BLaER1 treated with 17β-estradiol and CSF1 and Interleukin-3, amounts not matched to agents 10 nM and 100 nM (cell line): ENCODE results near the gene AGBL5.

Experiments
- H3K27ac ChIP-seq, 11 experiments: shearing (Covaris generic); formaldehyde crosslinking; 2 replicates each; pipeline ENCODE4 v1.8.1; 2022
- H3K27me3 ChIP-seq, 11 experiments: shearing (Covaris generic); formaldehyde crosslinking; 2 replicates each; pipeline ENCODE4 v1.8.1; 2022
- H3K36me3 ChIP-seq, 11 experiments: shearing (Covaris generic); formaldehyde crosslinking; 2 replicates each; pipeline ENCODE4 v1.8.1; 2022
- H3K4me1 ChIP-seq, 10 experiments: shearing (Covaris generic); formaldehyde crosslinking; 2 replicates each; pipeline ENCODE4 v1.8.1; 2022
- H3K4me2 ChIP-seq, 11 experiments: shearing (Covaris generic); formaldehyde crosslinking; 2 replicates each; pipeline ENCODE4 v1.8.1; 2022
- H3K4me3 ChIP-seq, 10 experiments: shearing (Covaris generic); formaldehyde crosslinking; 2 replicates each; pipeline ENCODE4 v1.8.1; 2022
- H3K9ac ChIP-seq, 11 experiments: shearing (Covaris generic); formaldehyde crosslinking; 2 replicates each; pipeline ENCODE4 v1.8.1; 2022
- H3K9me3 ChIP-seq, 11 experiments: shearing (Covaris generic); formaldehyde crosslinking; replicated peaks in 1 of 11; 2 replicates each; pipeline ENCODE4 v1.8.1; 2022
- H4K20me1 ChIP-seq, 11 experiments: shearing (Covaris generic); formaldehyde crosslinking; 2 replicates each; pipeline ENCODE4 v1.8.1; 2022
- Cebpa-rat ChIP-seq, 11 experiments: shearing (Covaris generic); IDR thresholded peaks; 2 replicates each; pipeline ENCODE4 v1.8.1; 2022

Gene AGBL5

DNA sequence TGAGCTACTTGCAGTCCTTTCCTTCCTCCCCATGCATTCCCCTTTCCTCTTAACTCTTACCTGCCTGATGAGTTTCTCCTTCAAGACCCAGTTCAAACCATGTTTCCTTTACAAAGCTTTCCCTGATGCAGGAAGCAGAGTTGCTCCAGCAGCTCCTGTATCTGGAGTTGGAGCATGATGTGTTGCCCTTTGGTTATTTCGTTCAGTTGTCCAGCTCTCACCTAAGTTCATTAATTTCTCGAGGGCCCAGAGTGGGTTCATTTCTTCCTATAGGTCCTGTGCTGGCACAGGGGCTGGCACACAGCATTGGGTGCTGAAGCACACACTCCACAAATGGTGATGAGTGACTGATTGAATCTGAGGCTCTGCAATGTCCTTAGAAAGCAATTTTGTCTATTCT is 41.8 kb upstream of the AGBL5 start:
- H4K20me1 ChIP-seq: no peaks in the 10 kb centered on the region; a peak in 2 of 22 replicates
- H3K9me3 ChIP-seq: 0 out of 22 replicates have a peak, but pooled peaks cover 0 to 4% (median 0%) of the 10 kb centered on the region in 11 experiments
- H3K27me3 ChIP-seq: no peaks in the 10 kb centered on the region
- H3K36me3 ChIP-seq: no peaks in the 10 kb centered on the region; a peak in 1 of 22 replicates
- no peak overlapping the region for H3K4me2 ChIP-seq
- H3K27ac ChIP-seq: no peak overlapping the region
- peaks cover 0 to 10% (median 0%) of the 10 kb centered on the region in 10 experiments; a peak in 8 of 20 replicates for H3K4me1 ChIP-seq
- no peak overlapping the region for H3K4me3 ChIP-seq
- H3K9ac ChIP-seq: no peak overlapping the region
- TF ChIP-seq Cebpa-rat (IDR thresholded peaks at IDR 0.05): no peak

- peaks cover 0 to 12% (median 0%) of the 10 kb centered on the region in 10 experiments; a peak in 8 of 20 replicates for H3K4me1 ChIP-seq
- no peak overlapping the region for H3K9ac ChIP-seq
- H3K4me3 ChIP-seq: no peak overlapping the region
- 0 out of 22 replicates have a peak, but pooled peaks cover 0 to 4% (median 0%) of the 10 kb centered on the region in 11 experiments for H3K9me3 ChIP-seq
- H4K20me1 ChIP-seq: no peaks in the 10 kb centered on the region; a peak in 2 of 22 replicates
- TF ChIP-seq Cebpa-rat (IDR thresholded peaks at IDR 0.05): no peak
- no peaks in the 10 kb centered on the region for H3K27me3 ChIP-seq
- no peak overlapping the region for H3K27ac ChIP-seq
- peak overlapping the region in 2 of 11 experiments; percentile 18 to 30; a peak in 3 of 22 replicates for H3K4me2 ChIP-seq
- H3K36me3 ChIP-seq: no peaks in the 10 kb centered on the region; a peak in 1 of 22 replicates
These were observed 41.3 kb upstream of the AGBL5 start for GRCh38 chr2:27010139-27010538.

DNA sequence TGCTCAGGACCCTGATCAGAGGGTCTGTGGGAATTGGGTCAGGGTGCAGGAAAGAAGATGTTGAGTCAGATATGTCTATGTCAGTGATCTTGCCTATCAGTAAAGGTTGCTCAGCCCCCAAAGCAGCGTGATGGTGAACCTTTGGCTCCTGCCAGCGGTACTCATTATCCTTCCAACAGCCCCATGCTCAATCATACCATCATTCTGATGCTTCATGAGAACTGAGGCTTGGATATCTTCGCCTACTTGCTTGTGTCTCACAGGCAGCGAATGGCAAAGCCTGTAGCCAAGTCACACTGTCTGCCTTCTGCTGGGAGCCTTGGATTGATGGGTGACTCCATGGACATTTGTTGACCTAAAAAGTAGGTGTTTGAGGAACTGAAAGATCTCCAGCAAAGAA is 37.7 kb upstream of the AGBL5 start:
- H4K20me1 ChIP-seq: peaks cover 0 to 19% (median 4%) of the 10 kb centered on the region in 11 experiments; a peak in 8 of 22 replicates
- no peaks in the 10 kb centered on the region; a peak in 1 of 22 replicates for H3K36me3 ChIP-seq
- H3K27ac ChIP-seq: no peak overlapping the region
- H3K27me3 ChIP-seq: no peaks in the 10 kb centered on the region
- no peaks in the 10 kb centered on the region for H3K9me3 ChIP-seq
- H3K4me3 ChIP-seq: no peak overlapping the region
- H3K9ac ChIP-seq: no peak overlapping the region
- H3K4me2 ChIP-seq: no peak overlapping the region
- no peak for TF ChIP-seq Cebpa-rat (IDR thresholded peaks at IDR 0.05)
- H3K4me1 ChIP-seq: peaks cover 0 to 28% (median 9%) of the 10 kb centered on the region in 10 experiments; a peak in 12 of 20 replicates

DNA sequence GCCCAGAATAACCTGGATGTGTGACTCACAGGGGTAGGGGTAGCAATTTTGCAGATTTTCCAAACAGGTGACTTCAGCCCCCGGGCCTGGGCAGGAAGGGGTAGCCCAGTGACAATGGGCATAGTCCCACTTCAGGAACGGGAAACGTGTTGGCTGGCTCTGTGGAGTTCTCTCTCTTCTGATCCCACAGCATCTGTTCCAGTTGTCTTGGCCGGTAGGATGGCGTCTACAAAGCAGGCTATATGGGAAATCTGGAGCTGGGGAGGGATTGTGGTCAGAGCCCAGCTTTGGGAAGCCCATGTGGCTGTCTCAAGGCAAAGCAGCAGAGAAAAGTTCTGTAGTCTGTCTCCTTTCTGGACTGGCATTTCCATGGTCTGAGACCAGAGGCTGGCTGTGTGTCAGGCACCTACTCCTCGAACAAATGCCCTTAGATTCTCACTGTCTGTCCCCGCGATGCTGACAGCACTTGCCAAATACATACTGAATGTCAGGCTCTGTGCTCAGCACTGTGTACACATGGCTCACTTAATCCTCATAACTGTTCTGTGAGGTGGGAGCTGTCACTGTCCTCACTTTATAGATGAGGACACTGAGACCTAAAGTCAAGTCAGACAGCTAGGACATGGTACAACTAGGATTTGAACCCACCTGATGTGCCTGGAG is 36.6 kb upstream of the AGBL5 start:
- Histone ChIP-seq H3K4me2 (peak overlapping the region in 3 of 11 experiments; percentile 43 to 66 (median 47); a peak in 2 of 22 replicates), H3K9ac (no peak overlapping the region), H3K9me3 (no peaks in the 10 kb centered on the region), H3K4me1 (peaks cover 0 to 28% (median 9%) of the 10 kb centered on the region in 10 experiments; a peak in 12 of 20 replicates), H3K27me3 (no peaks in the 10 kb centered on the region), H3K27ac (no peak overlapping the region), H4K20me1 (peaks cover 0 to 19% (median 4%) of the 10 kb centered on the region in 11 experiments; a peak in 8 of 22 replicates), H3K36me3 (no peaks in the 10 kb centered on the region; a peak in 1 of 22 replicates), H3K4me3 (no peak overlapping the region)
- TF ChIP-seq Cebpa-rat (IDR thresholded peaks at IDR 0.05): no peak

DNA sequence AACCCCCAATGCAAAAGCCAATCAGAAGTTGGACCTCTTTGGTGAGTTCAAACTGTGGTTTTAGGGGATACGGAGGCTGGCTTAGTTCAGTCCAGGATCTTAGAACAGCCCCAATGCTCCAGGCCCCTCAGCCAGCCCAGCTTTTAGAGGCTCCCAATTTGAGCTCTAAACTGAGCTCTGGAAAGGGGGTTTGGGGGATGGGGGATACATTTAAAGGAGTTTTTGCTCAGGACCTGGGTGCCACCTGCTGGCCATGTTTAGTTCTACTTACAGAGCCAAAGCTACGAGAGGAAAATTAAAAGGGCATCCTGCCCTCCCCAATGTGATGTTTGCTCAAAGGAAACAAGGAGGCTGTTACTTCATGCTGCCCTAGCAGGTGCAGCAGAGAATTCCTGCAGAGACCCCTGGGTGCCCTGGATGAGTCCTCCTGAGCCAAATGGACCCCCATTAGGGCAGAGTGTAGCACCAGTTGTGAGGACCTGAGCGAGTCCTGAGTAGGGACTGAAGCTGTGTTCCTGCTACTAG is 34.6 kb upstream of the AGBL5 start:
- Histone ChIP-seq H3K4me1 (peaks cover 0 to 17% (median 7%) of the 10 kb centered on the region in 10 experiments; a peak in 12 of 20 replicates), H3K4me2 (peak overlapping the region in 1 of 11 experiments; percentile 66; a peak in 1 of 22 replicates), H4K20me1 (peaks cover 0 to 27% (median 4%) of the 10 kb centered on the region in 11 experiments; a peak in 8 of 22 replicates), H3K27me3 (no peaks in the 10 kb centered on the region), H3K27ac (no peak overlapping the region), H3K9ac (no peak overlapping the region), H3K4me3 (no peak overlapping the region), H3K36me3 (peaks cover 0 to 2% (median 0%) of the 10 kb centered on the region in 11 experiments; a peak in 2 of 22 replicates), H3K9me3 (no peaks in the 10 kb centered on the region)
- no peak for TF ChIP-seq Cebpa-rat (IDR thresholded peaks at IDR 0.05)

DNA sequence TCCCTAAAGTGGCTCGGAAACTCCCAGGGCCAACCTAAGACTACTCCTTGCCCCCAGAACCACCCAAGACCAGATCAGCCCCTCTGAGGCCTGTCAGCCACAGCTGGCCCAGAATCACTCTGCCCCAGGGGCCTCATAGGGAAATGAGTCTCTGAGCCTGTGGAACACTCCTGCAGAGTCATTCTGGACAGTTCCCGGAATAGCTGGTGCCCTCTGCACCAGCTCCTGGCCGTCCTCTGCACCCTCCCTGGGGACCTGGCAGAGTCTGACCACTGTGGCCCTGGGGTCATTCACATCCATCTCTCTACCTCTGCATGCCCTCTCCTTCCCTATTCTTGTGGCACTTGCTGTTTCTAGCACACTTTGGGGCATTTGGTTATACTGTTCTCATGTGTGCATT is 33.3 kb upstream of the AGBL5 start:
- Histone ChIP-seq H3K9me3 (no peaks in the 10 kb centered on the region), H3K4me2 (no peak overlapping the region), H3K9ac (no peak overlapping the region), H4K20me1 (peaks cover 0 to 37% (median 4%) of the 10 kb centered on the region in 11 experiments; a peak in 8 of 22 replicates), H3K27me3 (no peaks in the 10 kb centered on the region), H3K4me1 (peaks cover 0 to 17% (median 7%) of the 10 kb centered on the region in 10 experiments; a peak in 12 of 20 replicates), H3K4me3 (no peak overlapping the region), H3K36me3 (peaks cover 0 to 15% (median 1%) of the 10 kb centered on the region in 11 experiments; a peak in 9 of 22 replicates), H3K27ac (no peak overlapping the region)
- no peak for TF ChIP-seq Cebpa-rat (IDR thresholded peaks at IDR 0.05)

DNA sequence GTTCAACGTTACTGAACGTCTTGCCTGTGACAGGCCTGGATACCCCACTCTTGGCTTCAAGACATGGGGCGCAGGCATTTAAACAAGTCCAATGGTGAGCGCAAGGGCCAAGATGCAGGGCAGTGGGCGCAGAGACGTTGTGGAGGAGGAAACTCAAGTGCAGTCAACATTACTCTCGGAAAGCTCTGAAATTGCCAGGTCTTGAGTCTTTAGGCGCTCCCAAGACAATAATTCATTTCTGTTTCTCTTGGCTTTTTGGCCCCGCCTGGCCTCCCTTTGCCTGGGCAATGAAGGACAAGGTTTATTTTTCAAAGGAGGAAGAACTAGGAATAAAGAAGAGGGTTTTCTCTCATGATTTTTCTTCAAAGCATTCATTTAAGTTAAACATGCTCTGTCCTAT is 32.0 kb upstream of the AGBL5 start:
- no peak overlapping the region for H3K4me2 ChIP-seq
- peaks cover 0 to 28% (median 13%) of the 10 kb centered on the region in 11 experiments; a peak in 13 of 22 replicates for H3K36me3 ChIP-seq
- H3K4me3 ChIP-seq: no peak overlapping the region
- peaks cover 0 to 17% (median 7%) of the 10 kb centered on the region in 10 experiments; a peak in 12 of 20 replicates for H3K4me1 ChIP-seq
- no peaks in the 10 kb centered on the region for H3K9me3 ChIP-seq
- H4K20me1 ChIP-seq: peaks cover 0 to 49% (median 4%) of the 10 kb centered on the region in 11 experiments; a peak in 10 of 22 replicates
- no peak overlapping the region for H3K9ac ChIP-seq
- no peak for TF ChIP-seq Cebpa-rat (IDR thresholded peaks at IDR 0.05)
- no peaks in the 10 kb centered on the region for H3K27me3 ChIP-seq
- H3K27ac ChIP-seq: no peak overlapping the region

- Histone ChIP-seq H3K9ac (no peak overlapping the region), H3K4me2 (no peak overlapping the region), H3K27me3 (no peaks in the 10 kb centered on the region), H3K4me3 (no peak overlapping the region), H4K20me1 (peaks cover 0 to 57% (median 4%) of the 10 kb centered on the region in 11 experiments; a peak in 10 of 22 replicates), H3K27ac (no peak overlapping the region), H3K4me1 (peaks cover 0 to 17% (median 7%) of the 10 kb centered on the region in 10 experiments; a peak in 12 of 20 replicates), H3K36me3 (peaks cover 0 to 35% (median 19%) of the 10 kb centered on the region in 11 experiments; a peak in 15 of 22 replicates), H3K9me3 (no peaks in the 10 kb centered on the region)
- no peak for TF ChIP-seq Cebpa-rat (IDR thresholded peaks at IDR 0.05)
These were observed 31.3 kb upstream of the AGBL5 start for GRCh38 chr2:27019931-27020855.
